GM18517 (cell line): ENCODE data around the gene VPS54.
"Not testable (repeated sequence)": the region's sequence is repeated elsewhere in the genome, so short reads cannot be mapped to it uniquely, and the experiment has no call there.

ENCODE experiments used
- ATAC-seq: cut with Tn5 transposase; IDR thresholded peaks from one replicate; pipeline ENCODE4 v1.9.1; 2021; ENCODE audit warnings: mild to moderate bottlenecking, moderate library complexity; ENCODE audit not compliant: unreplicated experiment

The VPS54 gene

GRCh38 chr2:63993871-63994270 is 25.4 kb downstream of the VPS54 start:
- ATAC-seq, result no peak

GRCh38 chr2:63993130-63993584 is 26.1 kb downstream of the VPS54 start:
- ATAC-seq, result not testable (repeated sequence)

GRCh38 chr2:63992061-63992685 is 27.1 kb downstream of the VPS54 start:
- no peak for ATAC-seq

- ATAC-seq, result not testable (repeated sequence)
Measured at GRCh38 chr2:63991173-63991999, 27.8 kb downstream of the VPS54 start.

- no peak for ATAC-seq
Measured at GRCh38 chr2:63990072-63990471, 29.2 kb downstream of the VPS54 start.

- ATAC-seq, result not testable (repeated sequence)
Measured at GRCh38 chr2:63988842-63989436, 30.3 kb downstream of the VPS54 start.

GRCh38 chr2:63984606-63985359 is 34.4 kb downstream of the VPS54 start:
- no peak for ATAC-seq

- ATAC-seq, result no peak
Measured at GRCh38 chr2:63983986-63984605, 35.1 kb downstream of the VPS54 start.

- no peak for ATAC-seq
Measured at GRCh38 chr2:63982335-63982734, 36.9 kb downstream of the VPS54 start.

GRCh38 chr2:63981702-63982103 is 37.5 kb downstream of the VPS54 start:
- ATAC-seq, result no peak

- ATAC-seq, result no peak
Measured at GRCh38 chr2:63980794-63981193, 38.4 kb downstream of the VPS54 start.

GRCh38 chr2:63977904-63978303 is 41.3 kb downstream of the VPS54 start:
- peak; percentile 87 for ATAC-seq

- ATAC-seq, result no peak
Measured at GRCh38 chr2:63976125-63976510, 43.1 kb downstream of the VPS54 start.

GRCh38 chr2:63975437-63976124 is 43.6 kb downstream of the VPS54 start:
- ATAC-seq, result no peak

GRCh38 chr2:63975036-63975435 is 44.2 kb downstream of the VPS54 start:
- ATAC-seq, result not testable (repeated sequence)

- no peak for ATAC-seq
Measured at GRCh38 chr2:63962186-63962585, 57.0 kb downstream of the VPS54 start.

- no peak for ATAC-seq
Measured at GRCh38 chr2:63950414-63950813, 68.8 kb downstream of the VPS54 start.

GRCh38 chr2:63942788-63943187 is 76.4 kb downstream of the VPS54 start:
- no peak for ATAC-seq

- ATAC-seq, result not testable (repeated sequence)
Measured at GRCh38 chr2:63932104-63932503, 87.1 kb downstream of the VPS54 start.

- no peak for ATAC-seq
Measured at GRCh38 chr2:63926815-63927214, 92.4 kb downstream of the VPS54 start.
